Cardiac fibroblast (primary cell): Measurements from ENCODE around the gene WNT7B.
A peak's percentile ranks its signal among the peaks of the same experiment; 100 is the strongest.

Source experiments
- DNase-seq, 2 donors: peaks; one replicate each; pipeline versions ENCODE4 v3.0.0 to v3.0.0-alpha.2; 2010; ENCODE audit warnings: low read depth in 2 of 2
- H3K4me3 ChIP-seq, 2 donors: replicated peaks in 1 of 2; 1 replicate in 1 of 2; 2 replicates in 1 of 2; pipeline ENCODE4 v1.5.1; 2011; ENCODE audit warnings: low read depth in 2 of 2, low read length in 2 of 2, mild to moderate bottlenecking in 2 of 2, moderate library complexity in 1 of 2
- TF ChIP-seq, protein P1 (sequence below): IDR thresholded peaks from one replicate; pipeline ENCODE4 v1.5.1; 2011; ENCODE audit warnings: low read depth, mild to moderate bottlenecking, low read length, inconsistent platforms

Gene WNT7B

DNA sequence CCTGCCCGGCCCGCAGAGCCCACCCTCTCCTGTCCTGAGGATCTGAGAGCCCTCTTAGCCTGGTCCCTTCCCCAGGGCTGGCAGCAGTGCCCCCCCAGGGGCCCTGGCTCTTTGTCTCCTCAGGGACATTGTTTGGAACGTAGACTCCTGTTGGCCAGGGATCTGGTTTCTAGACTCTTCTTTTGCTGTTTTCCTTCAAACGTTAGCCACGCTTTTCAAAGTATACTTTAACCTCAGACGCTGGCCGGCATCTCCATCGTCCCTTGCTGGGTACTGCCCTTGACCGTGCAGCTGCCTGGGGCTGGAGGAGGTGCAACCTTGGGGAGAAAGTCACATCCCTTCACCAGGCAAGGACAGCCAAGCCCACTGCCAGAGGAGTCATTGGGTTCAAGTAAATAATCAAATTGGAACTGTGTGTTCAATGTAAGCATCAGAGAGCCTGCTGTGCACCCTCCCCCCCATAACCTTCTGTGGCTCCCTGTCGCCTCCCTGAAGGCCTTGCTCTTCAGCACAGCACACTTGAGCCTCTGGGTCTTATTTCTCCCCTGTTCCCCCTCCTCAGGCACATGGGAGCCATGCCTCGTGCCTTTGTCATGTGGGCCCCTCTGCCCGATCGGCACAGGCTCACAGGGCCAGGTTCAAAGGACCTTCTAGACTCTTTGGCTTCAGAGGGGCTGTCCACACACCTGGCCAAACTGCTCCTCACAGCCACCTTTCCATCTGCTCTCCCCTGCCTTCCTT, 21.8 kb upstream of the WNT7B start:
- no peak overlapping the region for H3K4me3 ChIP-seq
- no peak for DNase-seq
- TF ChIP-seq, protein P1, sequence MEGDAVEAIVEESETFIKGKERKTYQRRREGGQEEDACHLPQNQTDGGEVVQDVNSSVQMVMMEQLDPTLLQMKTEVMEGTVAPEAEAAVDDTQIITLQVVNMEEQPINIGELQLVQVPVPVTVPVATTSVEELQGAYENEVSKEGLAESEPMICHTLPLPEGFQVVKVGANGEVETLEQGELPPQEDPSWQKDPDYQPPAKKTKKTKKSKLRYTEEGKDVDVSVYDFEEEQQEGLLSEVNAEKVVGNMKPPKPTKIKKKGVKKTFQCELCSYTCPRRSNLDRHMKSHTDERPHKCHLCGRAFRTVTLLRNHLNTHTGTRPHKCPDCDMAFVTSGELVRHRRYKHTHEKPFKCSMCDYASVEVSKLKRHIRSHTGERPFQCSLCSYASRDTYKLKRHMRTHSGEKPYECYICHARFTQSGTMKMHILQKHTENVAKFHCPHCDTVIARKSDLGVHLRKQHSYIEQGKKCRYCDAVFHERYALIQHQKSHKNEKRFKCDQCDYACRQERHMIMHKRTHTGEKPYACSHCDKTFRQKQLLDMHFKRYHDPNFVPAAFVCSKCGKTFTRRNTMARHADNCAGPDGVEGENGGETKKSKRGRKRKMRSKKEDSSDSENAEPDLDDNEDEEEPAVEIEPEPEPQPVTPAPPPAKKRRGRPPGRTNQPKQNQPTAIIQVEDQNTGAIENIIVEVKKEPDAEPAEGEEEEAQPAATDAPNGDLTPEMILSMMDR: no peak

DNA sequence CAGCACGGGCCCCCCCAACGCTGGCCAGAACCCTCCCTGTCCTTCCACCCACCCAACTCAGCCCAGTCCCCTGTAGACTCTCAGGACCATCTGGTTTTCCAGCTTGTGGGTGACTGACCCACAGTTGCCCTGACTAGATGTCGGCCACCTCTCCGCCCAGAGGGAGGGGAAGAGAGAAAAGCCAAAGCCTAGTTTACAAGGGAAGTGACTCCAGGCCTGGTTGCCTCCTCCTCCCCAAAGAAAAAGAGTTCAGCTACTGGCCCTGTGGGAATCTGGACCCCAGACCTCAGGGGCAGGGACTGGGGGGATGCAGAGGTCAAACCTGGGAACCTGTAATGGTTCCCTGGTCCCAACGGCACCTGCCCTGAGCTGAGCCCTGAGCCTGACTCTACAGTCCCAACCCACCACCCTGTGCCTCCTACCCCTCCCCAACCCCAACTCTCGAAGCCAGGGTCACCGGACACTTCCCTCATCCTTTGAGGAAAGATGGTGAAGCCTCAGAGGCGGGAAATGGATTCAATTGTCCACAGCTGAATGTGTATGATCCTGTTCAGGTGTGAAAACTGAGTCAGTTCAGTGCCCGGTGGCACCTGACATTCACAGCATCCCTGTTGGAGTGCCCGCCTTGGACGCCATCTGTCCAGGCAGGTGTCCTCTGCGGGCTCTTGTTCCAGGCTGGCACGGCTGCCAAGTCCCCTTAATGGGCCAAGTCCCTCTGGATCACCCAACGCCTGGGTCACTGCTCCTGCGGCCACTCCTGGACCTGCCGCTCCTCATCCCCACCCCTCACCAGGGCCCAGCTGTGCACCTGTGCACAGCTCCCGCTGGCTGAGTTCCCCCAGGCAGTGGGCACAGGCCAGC, 21.0 kb upstream of the WNT7B start:
- no peak for DNase-seq
- TF ChIP-seq, protein P1: no peak
- no peak overlapping the region for H3K4me3 ChIP-seq

- DNase-seq: peak; percentile 98 to 99
- H3K4me3 ChIP-seq: peak overlapping the region in 1 of 2 donors; percentile 41
- TF ChIP-seq, protein P1: no peak
These were observed 20.3 kb upstream of the WNT7B start for GRCh38 chr22:45997077-45997776.

GRCh38 chr22:45996241-45997076, 19.5 kb upstream of the WNT7B start:
- DNase-seq: peak; percentile 62 to 74
- TF ChIP-seq, protein P1: no peak
- peak overlapping the region in 1 of 2 donors; percentile 41 for H3K4me3 ChIP-seq

DNA sequence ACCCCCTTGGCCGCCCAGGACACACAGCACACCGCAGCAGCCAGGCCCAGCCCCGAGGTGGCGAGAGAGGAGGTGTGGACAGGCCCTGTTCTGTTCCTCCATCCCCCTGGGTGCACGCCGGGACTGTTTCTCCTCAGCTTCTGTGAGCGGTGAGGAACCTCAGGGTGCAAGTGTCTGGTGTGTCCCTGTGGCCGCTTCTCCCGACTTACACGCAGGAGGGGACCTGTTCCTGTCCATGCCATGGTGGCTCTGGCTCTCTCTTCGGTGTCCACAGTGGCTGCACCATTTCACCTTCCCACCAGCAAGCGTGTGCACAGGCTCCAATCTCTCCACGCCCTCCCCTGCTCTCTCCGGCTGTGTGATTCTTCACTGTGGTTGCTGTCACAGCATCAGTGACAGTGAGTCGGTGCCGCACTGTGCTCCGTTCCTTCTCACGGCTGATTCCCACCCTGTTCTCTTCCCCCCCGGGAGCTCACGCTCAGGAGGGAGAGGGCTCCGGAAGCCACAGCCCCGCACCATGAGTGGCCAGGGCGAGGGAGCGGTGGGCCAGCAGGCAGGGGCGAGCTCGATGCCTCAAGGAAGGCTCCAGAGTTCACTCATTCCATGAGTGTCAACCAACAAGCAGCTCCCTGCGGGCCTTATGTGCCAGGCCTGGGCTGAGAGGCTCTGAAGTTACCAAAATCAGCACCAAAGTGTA, 18.6 kb upstream of the WNT7B start:
- TF ChIP-seq, protein P1: no peak
- no peak overlapping the region for H3K4me3 ChIP-seq
- DNase-seq: no peak
